GM18508 (cell line): ENCODE results near the gene SPSB3.

ENCODE experiments used
- ATAC-seq: cut with Tn5 transposase; IDR thresholded peaks from one replicate; pipeline ENCODE4 v1.9.1; 2021; ENCODE audit warnings: moderate number of reproducible peaks; ENCODE audit not compliant: insufficient read depth, unreplicated experiment

The SPSB3 gene

DNA sequence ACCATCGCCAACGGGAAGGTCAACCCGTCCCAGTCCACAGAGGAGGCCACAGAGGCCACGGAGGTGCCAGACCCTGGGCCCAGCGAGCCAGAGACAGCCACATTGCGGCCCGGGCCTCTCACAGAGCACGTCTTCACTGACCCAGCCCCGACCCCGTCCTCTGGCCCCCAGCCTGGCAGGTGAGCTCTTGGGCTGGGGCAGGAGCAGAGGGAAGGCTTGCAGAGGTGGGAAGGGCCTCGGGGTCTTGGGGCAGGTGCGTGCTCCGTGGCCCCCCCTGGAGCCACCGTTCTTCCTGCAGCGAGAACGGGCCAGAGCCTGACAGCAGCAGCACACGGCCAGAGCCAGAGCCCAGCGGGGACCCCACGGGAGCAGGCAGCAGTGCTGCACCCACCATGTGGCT, 16.1 kb downstream of the SPSB3 start:
- no peak for ATAC-seq

DNA sequence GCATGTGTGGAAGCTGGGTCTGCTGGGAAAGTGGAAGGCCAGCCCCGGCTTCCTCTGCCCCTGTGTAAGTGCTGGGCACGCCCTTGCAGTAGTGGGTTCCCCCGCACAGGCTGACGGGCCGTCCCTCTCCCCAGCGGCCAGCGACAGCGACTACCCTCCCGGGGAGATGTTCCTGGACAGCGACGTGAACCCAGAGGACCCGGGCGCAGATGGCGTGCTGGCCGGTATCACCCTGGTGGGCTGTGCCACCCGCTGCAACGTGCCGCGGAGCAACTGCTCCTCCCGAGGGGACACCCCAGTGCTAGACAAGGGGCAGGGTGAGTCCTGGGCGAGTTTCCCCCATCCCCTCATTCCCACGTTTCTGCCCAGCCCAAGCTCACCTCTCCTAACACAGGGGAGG, 16.5 kb downstream of the SPSB3 start:
- ATAC-seq, result no peak

DNA sequence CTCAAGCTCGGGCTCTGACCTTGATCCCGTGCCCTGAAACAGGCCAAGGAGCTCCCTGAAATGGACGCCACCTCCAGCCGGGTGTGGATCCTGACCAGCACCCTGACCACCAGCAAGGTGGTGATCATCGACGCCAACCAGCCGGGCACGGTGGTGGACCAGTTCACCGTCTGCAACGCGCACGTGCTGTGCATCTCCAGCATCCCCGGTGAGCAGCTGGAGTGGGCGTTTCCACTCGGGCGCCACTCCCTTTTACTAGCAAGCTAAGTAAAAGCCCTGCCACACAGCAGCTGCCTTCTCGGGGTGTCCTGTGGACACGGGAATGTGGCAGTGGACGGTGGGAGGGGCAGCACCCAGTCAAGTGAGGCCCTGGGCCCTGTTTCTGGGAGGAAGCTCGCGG, 17.4 kb downstream of the SPSB3 start:
- no peak for ATAC-seq

DNA sequence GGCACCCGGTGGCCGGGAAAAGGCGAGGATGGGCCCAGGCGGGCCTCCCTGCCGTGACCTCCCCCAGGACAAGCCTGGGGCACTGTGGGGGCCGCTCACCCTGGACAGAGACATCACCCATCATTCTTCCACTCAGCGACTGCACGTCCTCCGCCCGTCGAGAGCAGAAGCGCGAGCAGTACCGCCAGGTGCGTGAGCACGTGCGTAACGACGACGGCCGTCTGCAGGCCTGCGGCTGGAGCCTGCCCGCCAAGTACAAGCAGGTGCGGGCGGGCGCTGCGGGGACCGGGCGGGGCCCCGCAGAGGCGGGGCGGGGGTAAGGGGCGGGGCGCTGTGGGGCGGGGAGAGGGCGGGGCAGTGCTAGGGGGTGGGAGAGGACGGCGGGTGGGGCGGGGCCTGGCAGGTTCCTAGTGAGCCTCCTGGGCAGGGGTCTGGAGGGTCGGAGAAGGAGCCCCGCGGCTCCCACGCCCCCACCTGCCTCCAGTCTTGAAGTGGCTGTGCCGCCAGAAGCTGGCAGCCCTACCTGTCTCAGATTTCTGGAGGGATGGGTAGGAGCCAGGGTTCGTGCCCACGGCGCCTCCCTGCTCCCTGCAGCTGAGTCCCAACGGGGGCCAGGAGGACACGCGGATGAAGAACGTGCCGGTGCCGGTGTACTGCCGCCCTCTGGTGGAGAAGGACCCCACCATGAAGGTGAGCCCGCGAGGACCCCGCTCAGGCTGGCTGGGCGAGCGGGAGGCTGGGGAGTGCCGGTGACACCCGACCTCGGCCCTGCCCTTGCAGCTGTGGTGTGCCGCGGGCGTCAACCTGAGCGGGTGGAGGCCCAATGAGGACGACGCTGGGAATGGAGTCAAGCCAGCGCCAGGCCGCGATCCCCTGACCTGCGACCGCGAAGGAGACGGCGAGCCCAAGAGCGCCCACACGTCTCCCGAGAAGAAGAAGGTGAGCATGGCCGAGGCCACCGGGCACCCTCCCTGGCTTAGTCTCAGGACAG, 18.6 kb downstream of the SPSB3 start:
- no peak for ATAC-seq

DNA sequence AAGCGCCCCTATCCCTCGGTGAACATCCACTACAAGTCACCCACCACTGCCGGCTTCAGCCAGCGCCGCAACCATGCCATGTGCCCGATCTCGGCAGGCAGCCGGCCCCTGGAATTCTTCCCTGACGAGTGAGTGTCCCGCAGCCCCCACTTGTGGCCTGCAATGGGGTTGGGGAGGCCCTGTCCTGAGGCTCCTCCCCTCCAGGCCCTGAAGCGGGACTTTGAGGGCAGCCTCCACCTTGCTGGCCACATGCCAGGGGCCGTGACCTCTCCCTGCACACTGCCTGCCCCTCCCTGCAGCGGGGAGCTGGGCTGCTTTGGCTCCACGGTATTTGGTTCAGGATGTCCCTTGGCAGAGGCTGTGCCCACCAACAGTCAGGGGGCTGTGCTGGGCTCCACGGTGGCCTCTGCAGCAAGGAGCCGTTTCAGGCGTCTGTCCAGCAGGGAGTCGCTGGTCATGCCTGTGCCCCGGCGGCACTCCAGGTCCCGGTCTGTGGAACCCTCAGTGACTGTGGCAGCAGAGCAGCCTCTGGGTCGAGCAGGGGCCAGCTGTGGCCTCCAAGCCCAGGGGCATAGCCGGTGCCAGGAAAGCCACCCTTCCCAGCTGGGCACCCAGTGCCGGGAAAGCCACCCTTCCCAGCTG, 19.4 kb downstream of the SPSB3 start:
- no peak for ATAC-seq

DNA sequence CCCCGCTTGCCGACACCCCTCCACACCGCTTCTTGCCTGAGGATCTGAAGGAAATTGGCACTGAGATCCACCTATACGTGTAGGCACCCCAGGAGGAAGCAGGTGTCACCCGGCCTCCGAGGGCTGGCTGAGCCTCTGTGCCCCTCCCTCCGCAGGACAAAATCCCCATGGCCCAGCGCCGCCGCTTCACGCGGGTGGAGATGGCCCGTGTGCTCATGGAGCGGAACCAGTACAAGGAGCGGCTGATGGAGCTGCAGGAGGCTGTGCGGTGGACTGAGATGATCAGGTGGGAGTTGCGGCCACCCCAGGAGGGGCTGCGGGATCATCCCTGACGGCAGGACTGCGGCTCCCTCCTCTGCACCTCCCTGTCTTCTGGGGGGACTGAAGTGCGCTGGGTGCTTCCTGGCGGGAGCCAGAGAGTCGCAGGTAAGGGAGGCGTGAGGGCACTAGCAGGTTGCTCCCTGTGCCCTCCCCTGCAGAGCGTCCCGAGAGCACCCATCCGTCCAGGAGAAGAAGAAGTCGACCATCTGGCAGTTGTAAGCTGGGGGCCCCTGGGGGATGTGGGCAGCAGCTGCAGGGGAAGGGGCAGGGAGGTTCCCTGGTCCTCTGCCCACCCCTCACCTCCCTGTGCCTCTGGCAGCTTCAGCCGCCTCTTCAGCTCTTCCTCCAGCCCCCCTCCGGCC, 20.0 kb downstream of the SPSB3 start:
- no peak for ATAC-seq

DNA sequence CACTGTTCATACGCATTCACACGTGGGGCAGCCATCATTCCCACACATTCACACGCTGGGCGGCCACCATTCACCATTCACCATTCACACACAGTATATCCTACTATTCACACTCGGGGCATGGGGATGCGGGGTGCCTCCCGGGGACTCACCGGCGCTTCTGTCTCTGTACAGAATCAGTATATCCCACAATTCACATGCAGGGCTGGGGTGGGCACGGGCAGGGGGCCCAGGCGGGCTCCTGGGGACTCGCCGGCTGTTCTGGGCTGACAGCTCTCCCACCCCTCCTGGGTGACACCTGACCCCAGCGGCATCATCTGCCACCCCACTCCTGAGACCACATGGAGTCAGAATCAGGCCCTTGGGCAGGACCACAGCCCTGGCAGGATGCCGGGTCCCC, 20.6 kb downstream of the SPSB3 start:
- no peak for ATAC-seq

DNA sequence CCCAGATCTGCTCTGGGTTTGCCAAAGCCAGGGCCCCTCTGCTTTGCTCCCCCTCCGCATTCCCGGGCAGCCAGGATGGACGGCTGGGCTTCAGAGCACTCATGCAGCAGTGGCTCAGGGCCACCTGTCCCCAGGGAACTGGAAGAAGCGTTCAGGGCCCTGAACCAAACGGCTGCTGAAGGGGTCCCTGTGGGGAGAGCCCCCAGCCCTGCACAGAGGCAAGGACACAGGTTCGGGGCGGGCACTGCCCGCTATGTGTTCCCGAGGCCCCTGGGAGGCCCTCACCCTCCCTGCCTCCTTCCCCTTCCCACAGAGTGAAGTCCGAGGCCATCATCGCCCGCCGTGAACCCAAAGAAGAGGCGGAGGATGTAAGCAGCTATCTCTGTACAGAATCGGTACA, 21.5 kb downstream of the SPSB3 start:
- ATAC-seq, result no peak

DNA sequence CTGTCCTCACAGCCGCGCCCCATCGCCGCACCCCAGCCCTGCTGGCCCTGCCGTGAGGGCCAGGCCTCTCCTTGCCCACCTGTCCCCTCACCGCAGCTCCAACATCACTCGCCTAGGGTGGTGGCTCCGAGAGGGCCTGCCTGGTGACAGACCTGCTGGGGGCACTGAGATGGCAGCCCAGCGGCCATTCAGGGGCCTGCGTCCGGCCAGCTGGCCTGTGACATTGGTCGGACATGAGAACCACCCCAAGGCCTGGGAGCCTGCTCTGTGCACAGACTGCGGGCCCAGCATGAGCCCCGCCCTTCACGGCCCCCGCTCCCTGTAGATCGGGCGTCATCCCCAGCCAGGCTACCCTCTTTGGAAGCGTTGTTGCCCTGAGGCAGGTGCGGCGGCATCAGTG, 22.9 kb downstream of the SPSB3 start:
- ATAC-seq, result no peak

DNA sequence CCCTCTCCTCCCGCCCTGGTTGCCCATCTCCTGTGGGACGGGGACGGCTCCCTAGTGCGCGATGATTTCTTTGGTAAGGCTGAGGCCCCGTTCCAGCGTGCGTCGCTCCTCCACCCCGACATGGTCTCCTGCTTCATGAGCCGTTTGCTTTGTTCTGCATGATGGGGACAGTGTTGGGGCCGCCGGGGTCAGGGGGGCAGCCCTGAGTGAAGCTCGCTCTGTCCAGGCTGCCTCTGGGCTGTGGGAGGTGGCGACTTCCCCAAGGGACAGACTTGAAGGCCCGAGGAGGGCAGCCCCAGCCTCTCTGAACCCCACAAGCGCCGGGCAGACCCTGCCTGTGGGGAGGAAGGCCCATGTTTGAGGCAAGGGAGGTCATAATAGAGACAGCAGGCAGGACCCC, 23.4 kb downstream of the SPSB3 start:
- no peak for ATAC-seq

DNA sequence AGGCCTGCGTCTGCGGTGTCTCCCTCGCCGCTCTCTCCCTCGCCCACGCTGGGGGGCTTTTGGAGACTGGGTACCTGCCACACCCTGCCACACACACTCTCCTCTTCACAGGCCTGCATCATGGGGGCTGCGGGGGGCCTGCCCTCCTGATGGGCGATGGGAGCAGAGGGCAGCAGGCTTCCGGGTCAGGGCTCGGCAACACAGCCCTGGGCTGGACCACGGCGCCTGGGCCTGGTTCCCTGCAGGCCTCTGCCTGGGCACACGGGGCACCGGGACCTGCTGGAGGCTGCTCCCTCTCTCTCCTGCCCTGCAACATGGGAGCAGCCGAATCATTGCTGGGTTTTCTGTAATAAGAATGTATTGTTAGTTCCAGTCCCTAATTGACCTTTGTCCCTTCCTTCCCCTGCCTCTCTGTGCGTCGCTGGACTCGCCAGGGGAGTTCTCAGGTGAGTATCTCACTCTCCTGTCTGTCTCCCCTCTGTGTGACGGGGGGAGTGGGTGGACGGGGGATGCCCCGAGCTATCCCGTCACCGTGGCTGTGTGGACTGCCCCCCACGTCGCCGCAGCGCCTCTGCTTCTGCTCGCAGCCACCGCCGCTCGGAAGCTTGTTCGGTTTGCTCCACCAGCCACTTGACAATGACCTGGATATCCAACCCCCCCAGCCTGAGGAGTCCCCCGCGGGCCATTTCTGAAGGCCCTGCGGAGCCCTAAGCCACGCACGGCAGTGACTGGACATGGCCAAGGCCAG, 24.5 kb downstream of the SPSB3 start:
- no peak for ATAC-seq

DNA sequence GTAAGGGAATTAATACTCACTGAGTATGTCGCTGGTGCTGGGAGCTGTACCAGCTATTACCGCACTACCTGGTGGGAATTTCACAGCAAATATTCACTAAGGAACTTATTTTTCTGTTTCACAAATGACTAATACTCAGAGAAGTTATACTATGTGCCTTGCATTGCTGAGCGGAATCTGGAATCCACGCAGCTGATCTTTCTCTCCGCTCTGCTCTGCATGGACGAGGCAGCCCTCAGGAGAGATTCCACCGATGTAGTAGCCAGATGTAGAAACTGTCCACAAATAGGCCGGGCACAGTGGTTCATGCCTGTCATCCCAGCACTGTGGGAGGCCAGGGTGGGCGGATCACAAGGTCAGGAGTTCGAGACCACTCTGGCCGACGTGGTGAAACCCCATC, 28.2 kb downstream of the SPSB3 start:
- no peak for ATAC-seq

DNA sequence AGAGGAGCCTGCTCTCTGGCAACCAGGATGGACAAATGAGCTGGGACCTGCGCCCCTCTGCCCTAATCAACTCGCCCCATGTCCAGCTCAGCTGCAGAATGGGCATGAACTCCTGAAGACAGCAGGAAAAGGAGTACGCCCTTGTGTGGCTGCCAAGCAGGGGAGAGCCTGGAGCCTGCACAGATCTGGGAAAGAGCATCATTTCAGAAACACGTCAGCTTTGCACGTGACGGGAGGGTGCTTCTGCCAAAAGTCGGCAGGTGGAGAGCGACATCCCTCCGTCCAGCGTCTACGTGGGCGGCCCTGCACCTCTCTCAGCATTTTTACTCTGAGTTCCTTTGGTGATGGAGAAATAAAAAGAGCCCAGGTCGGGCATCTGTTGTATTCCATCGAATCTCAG, 29.5 kb downstream of the SPSB3 start:
- no peak for ATAC-seq

DNA sequence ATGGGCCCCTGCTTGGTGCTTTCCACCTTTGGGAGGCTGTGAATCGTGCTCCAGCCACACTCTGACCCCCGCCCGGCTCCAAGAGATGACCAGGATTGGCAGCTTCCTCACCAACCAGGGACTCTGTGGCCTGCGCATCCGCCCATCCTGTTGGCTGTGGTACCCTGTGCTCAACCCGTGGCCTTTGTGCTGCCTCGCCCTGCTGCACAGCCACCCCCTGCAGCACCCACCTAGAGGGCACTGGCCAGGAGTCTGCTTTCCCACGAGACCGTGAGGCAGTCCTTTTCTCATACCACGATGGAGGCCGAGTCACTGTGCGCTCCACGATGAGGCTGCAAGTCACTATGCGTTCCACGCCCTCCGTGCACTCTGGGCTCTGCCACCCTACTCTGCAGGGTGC, 30.4 kb downstream of the SPSB3 start:
- ATAC-seq, result no peak

DNA sequence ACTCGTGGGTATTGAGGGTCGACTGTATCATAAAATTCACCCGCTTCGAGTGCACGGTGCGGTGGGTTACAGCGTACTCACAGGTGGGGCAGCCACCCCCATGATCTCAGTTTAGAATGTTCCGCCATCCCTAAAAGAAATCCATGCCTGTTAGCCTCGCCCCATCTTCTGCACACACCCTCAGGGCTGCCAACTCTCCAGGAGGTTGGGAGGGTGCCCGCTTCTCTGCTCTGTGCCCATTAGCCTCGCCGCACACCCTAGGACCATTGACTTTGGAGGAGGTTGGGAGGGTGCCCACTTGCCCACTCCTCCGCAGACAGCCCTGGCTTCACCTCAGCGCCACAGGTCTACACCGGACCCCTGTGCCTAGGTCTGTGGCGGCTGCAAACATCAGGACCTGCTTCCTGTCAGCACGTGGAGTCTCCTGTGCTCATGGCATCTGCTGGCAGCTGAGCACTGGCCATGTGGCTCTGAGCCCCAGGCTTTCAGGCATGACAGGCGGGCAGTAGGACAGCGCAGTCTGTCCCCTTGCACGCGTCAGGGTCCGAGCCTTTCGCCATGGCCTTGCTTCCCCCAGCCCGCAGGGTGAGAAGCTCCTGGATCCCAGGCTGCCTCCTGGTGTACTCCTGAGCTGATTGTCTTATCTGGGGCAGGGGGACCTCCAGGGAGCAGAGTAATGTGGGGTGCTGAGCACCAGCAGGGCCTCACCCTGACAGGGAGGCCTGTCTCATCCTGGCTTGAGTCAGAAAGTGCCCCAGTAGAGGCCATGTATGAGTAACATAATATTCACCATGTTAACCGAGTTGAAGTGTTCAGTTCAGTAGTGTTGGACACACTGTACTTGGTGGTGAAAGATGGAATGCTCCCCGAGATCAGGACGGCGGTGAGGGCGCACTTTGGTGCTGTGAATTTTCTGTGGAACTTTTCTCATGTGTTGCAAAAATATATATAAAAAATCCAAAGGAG, 32.9 kb downstream of the SPSB3 start:
- ATAC-seq, result no peak

DNA sequence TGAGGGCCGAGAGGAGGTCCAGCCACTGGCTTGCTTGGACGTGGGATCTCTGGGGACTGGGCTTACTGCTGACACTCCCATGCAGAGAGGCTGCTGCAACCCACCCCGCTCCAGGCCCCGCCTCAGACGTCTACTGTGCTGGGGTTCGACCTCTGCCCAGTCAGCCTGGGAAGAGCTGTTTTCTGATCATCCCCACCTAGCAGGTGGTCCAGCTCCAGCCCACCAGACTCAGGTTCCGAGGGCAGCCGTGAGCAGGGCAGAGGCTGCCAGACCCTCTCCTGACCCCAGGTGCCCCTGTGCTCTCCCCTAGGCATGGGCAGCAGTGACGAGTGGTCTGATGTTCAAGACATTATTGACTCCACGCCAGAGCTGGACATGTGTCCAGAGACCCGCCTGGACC, 34.4 kb downstream of the SPSB3 start:
- ATAC-seq, result no peak

DNA sequence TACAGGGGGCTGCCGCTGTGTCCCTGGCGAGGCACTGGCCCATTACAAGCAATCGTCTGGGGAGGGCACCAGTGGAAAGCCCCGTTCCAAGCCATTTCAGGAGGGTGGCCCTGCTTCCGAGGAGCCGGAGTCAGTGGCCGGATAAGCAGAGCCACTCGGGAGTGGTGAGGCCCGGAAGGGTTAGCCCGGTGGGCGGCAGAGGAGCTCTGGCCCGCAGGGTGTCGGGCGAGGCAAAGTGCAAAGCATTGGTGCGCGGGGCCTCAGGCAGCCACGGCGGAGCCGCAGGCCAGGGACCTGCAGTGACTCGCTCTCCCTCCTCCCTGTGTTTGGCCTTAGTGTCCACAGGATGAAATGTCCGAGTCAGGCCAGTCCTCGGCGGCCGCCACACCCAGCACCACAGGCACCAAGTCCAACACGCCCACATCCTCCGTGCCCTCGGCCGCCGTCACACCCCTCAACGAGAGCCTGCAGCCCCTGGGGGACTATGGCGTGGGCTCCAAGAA, 35.6 kb downstream of the SPSB3 start:
- ATAC-seq, result no peak

DNA sequence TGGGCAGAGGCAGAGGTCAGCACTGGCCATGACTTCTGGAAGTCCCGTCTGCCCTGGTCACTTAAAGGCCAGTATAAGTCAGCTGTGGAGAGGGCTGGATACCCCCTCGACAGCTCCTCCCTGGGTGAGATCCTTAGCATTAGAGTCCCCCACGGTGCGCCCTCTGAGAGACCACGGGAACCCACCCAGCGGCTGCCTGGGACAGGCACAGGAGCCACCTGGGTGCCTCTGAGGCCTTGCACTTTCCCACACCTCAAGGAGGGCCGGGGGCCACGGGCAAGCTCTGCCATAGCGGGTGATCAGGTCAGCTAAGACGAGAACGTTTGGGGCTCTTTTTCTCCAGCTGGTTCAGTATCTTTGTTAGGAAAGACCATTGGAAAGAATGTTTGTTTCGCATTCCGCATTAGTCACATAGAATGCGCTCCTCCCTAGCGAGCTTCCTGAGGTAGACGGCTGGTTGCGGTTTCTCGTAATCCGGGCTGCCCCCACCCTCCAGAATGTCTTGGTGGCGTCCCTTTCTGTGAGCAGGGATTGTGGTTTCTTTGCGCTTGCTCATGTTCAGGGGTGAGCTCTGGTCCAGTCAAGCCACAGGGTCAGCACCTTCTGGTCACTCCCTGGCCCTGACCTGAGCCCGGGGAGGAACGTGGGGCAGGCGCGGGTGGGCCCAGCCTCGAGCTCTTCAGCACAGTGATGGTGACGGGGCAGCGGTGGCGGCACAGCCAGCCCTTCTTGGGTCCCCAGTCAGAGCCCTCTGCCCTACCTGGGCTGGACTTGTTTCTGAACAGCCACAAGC, 36.3 kb downstream of the SPSB3 start:
- ATAC-seq, result no peak
